ENCODE data around the gene GTF3C5. TPM values are rescaled to one million over a fixed set of nuclear protein-coding genes. Genes with fewer than 3 reads are reported as not detected.

GTF3C5 gene
- total and polyA plus RNA-seq, 9 of the 15 experiments (the other 6 are each of a cell fraction or from before 2014, with no cell fraction given), result 3.8 to 118 (median 83.7) TPM

- ChIA-PET POLR2A (interaction anchor here (0.6 to 1.3 kb wide), 5 partner anchors 10 to 264 kb away, joined by 3 to 5 read pairs (median 4); partner anchors contain the start of gene GTF3C5), CTCF (ENCODE audit: low intra/inter-chr PET ratio) (no interaction called here)
- intact Hi-C loops (cut with micrococcal nuclease) (no loop called here), in situ Hi-C loops (cut with MboI) (no loop called here)
- 64% methylated on average over 16 of the region's 25 CpGs for WGBS (ENCODE audit: insufficient coverage, low coverage, missing lambda C conversion rate)
- peaks cover 0 to 24% of the 10 kb centered on the region in 2 experiments; a peak in 2 of 5 replicates for H3K4me1 ChIP-seq (replicated peaks in 1 of 2; ENCODE audit: control insufficient read depth in 2 of 2, insufficient read depth in 2 of 2, low read length in 2 of 2)
- no peak overlapping the region for H2AFZ ChIP-seq (ENCODE audit: low read depth, low read length)
- no TSS peak for BruUV-seq (replicated peaks)
- no peaks in the 10 kb centered on the region for H3K27me3 ChIP-seq (ENCODE audit: control insufficient read depth in 2 of 2, insufficient read depth in 2 of 2, low read length in 2 of 2)
- no peak overlapping the region for H3K4me2 ChIP-seq (ENCODE audit: insufficient read depth, low read length)
- H4K20me1 ChIP-seq (replicated peaks; ENCODE audit: control insufficient read depth, insufficient read depth, low read length), result no peaks in the 10 kb centered on the region
- H3K9ac ChIP-seq (ENCODE audit: insufficient read depth in 1 of 2, low read depth in 2 of 2, low read length in 2 of 2), result peak overlapping the region in 1 of 2 experiments; percentile 28; a peak in 2 of 4 replicates
- no peaks in the 10 kb centered on the region for H3K36me3 ChIP-seq (ENCODE audit: control insufficient read depth, insufficient read depth, low read length)
- no peak overlapping the region for H3K27ac ChIP-seq (ENCODE audit: extremely low read depth, low read depth, low read length)
- no peak for DNase-seq (ENCODE audit: extremely low read depth in 1 of 4, low spot score in 3 of 4)
- H3K9me1 ChIP-seq (ENCODE audit: control insufficient read depth, insufficient read depth, low read length), result no peaks in the 10 kb centered on the region
- FAIRE-seq, result no peak
- no peaks in the 10 kb centered on the region for H3K9me3 ChIP-seq (replicated peaks; ENCODE audit: control insufficient read depth, insufficient read depth, low read depth, low read length)
- H3K79me2 ChIP-seq (ENCODE audit: control insufficient read depth, insufficient read depth, low read length), result no peaks in the 10 kb centered on the region
- no peak for ATAC-seq
- H3K4me3 ChIP-seq, result no peak overlapping the region
- TF ChIP-seq POLR2G (IDR thresholded peaks at IDR 0.05; ENCODE audit: low read depth, low read length), result no peak
- no peak for TF ChIP-seq KDM4B (IDR thresholded peaks at IDR 0.05; ENCODE audit: borderline replicate concordance in 2 of 2, low read depth in 1 of 2)
- TF ChIP-seq, protein P1, sequence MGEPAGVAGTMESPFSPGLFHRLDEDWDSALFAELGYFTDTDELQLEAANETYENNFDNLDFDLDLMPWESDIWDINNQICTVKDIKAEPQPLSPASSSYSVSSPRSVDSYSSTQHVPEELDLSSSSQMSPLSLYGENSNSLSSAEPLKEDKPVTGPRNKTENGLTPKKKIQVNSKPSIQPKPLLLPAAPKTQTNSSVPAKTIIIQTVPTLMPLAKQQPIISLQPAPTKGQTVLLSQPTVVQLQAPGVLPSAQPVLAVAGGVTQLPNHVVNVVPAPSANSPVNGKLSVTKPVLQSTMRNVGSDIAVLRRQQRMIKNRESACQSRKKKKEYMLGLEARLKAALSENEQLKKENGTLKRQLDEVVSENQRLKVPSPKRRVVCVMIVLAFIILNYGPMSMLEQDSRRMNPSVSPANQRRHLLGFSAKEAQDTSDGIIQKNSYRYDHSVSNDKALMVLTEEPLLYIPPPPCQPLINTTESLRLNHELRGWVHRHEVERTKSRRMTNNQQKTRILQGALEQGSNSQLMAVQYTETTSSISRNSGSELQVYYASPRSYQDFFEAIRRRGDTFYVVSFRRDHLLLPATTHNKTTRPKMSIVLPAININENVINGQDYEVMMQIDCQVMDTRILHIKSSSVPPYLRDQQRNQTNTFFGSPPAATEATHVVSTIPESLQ (CRISPR knock-in tag; IDR thresholded peaks at IDR 0.05), result no peak
- TF ChIP-seq TEAD4 (IDR thresholded peaks at IDR 0.05; ENCODE audit: low read length), result no peak
- TF ChIP-seq TEAD4 (CRISPR knock-in tag; IDR thresholded peaks at IDR 0.05; ENCODE audit: borderline replicate concordance), result no peak
- no peak for TF ChIP-seq SRSF1 (IDR thresholded peaks at IDR 0.05; ENCODE audit: low read depth, low read length)
- TF ChIP-seq, protein P2, sequence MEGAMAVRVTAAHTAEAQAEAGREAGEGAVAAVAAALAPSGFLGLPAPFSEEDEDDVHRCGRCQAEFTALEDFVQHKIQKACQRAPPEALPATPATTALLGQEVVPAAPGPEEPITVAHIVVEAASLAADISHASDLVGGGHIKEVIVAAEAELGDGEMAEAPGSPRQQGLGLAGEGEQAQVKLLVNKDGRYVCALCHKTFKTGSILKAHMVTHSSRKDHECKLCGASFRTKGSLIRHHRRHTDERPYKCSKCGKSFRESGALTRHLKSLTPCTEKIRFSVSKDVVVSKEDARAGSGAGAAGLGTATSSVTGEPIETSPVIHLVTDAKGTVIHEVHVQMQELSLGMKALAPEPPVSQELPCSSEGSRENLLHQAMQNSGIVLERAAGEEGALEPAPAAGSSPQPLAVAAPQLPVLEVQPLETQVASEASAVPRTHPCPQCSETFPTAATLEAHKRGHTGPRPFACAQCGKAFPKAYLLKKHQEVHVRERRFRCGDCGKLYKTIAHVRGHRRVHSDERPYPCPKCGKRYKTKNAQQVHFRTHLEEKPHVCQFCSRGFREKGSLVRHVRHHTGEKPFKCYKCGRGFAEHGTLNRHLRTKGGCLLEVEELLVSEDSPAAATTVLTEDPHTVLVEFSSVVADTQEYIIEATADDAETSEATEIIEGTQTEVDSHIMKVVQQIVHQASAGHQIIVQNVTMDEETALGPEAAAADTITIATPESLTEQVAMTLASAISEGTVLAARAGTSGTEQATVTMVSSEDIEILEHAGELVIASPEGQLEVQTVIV (CRISPR knock-in tag; IDR thresholded peaks at IDR 0.05; ENCODE audit: borderline replicate concordance), result no peak
- no peak for TF ChIP-seq CSDE1 (IDR thresholded peaks at IDR 0.05)
- TF ChIP-seq HLTF (IDR thresholded peaks at IDR 0.05), result no peak
- TF ChIP-seq ELF4 (CRISPR knock-in tag; IDR thresholded peaks at IDR 0.05), result no peak
- TF ChIP-seq L3MBTL2 (IDR thresholded peaks at IDR 0.05), result no peak
- no peak for TF ChIP-seq SETDB1 (IDR thresholded peaks at IDR 0.05; ENCODE audit: low read length)
- no peak for TF ChIP-seq ELF2 (CRISPR knock-in tag; IDR thresholded peaks at IDR 0.05)
- TF ChIP-seq GTF2E2 (tag; IDR thresholded peaks at IDR 0.05), result no peak
- no peak for TF ChIP-seq ATF1 (CRISPR knock-in tag; IDR thresholded peaks at IDR 0.05)
- TF ChIP-seq ATF1 (tag; IDR thresholded peaks at IDR 0.05), result no peak
- TF ChIP-seq NCOA2 (IDR thresholded peaks at IDR 0.05; ENCODE audit: partially characterized antibody in 2 of 2), result no peak
- TF ChIP-seq ZNF695 (CRISPR knock-in tag; IDR thresholded peaks at IDR 0.05), result no peak
Observed at GRCh38 chr9:133066181-133066983, 35.6 kb downstream of the GTF3C5 start.
